22Rv1 (cell line): ENCODE measurements around the gene UNC5CL.
"Not testable (repeated sequence)": the region's sequence is repeated elsewhere in the genome, so short reads cannot be mapped to it uniquely, and the experiment has no call there.

Experiments used
- H3K27ac ChIP-seq: fragments of 450-650 bp; 2 replicates; pipeline ENCODE4 v1.5.1; 2017
- ZFX ChIP-seq: fragments of 450-650 bp; IDR thresholded peaks from 2 replicates; pipeline ENCODE4 v1.6.1; 2017; ENCODE audit warnings: antibody characterized with exemption, borderline replicate concordance
- TF ChIP-seq, protein P1 (sequence below): fragments of 450-650 bp; IDR thresholded peaks from 2 replicates; pipeline ENCODE4 v1.5.1; 2017; ENCODE audit warnings: mild to moderate bottlenecking

Gene UNC5CL

DNA sequence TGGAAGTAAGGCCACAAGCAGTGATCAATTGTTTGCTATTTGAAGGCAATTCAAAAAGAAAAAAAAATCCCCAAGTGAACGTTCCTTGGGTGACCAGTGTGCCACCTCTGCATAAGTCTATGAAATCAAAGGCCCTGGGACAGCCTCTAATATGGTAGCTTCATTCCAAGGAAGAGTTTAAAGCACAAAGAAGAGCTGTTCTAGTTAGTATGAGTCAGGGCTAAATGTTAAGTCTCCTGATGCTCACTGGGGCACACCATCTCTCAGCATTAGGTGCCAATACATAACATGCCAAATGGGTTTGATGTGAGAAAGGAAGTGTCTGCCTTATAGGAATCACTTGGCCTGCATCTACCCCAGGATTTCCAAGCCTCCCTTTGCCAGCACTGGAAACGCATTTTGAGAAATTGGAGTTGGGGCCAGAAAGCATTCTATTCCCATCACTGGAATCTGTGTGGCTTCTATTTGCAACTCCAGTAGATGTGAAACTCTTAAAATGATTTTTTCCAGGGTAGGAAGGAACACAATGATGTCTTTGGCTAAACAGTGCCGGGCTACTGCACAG is 13.0 kb downstream of the UNC5CL start:
- TF ChIP-seq, protein P1, sequence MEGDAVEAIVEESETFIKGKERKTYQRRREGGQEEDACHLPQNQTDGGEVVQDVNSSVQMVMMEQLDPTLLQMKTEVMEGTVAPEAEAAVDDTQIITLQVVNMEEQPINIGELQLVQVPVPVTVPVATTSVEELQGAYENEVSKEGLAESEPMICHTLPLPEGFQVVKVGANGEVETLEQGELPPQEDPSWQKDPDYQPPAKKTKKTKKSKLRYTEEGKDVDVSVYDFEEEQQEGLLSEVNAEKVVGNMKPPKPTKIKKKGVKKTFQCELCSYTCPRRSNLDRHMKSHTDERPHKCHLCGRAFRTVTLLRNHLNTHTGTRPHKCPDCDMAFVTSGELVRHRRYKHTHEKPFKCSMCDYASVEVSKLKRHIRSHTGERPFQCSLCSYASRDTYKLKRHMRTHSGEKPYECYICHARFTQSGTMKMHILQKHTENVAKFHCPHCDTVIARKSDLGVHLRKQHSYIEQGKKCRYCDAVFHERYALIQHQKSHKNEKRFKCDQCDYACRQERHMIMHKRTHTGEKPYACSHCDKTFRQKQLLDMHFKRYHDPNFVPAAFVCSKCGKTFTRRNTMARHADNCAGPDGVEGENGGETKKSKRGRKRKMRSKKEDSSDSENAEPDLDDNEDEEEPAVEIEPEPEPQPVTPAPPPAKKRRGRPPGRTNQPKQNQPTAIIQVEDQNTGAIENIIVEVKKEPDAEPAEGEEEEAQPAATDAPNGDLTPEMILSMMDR, result no peak
- no peak for TF ChIP-seq ZFX
- H3K27ac ChIP-seq, result no peak overlapping the region

DNA sequence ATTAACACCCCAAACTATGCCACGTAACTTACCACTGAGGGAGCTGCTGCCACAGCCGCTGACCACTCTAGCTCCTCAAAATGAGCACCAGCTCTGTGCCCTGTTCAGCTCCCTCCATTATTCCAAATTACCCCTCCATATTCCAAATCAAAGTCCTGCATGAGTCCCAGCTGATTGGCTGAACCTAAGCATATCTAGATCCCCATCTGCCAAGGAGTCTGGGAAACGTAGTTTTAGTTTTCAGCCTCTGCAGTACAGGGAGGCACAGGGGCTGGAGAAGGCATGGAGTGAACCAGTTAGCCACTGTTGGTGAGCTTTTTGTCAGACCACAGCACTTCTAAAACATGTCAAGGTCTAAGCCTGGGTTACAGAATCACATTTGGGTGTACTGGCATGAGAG is 15.9 kb downstream of the UNC5CL start:
- TF ChIP-seq ZFX, result no peak
- TF ChIP-seq, protein P1, result no peak
- peak overlapping the region; percentile 58 for H3K27ac ChIP-seq

DNA sequence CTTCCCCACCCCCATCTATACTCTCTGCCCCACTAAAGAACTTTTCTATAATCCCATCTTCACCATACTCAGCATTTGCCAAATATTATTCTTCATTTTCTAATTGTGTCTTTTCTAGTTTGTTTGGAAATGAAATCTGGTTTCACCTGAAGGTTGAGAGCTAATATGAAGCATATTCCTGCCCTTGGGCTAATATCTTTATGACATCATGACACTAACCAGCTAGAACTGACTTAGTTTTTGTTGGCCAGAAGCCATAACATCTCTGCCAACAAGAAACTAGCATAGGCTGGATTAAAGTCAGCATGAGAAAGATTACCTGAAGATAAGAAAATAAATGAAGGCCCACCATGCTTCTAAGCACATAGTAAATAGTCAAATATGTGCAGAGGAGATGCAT is 16.7 kb downstream of the UNC5CL start:
- no peak for TF ChIP-seq ZFX
- TF ChIP-seq, protein P1, result no peak
- H3K27ac ChIP-seq, result peak overlapping the region; percentile 58

DNA sequence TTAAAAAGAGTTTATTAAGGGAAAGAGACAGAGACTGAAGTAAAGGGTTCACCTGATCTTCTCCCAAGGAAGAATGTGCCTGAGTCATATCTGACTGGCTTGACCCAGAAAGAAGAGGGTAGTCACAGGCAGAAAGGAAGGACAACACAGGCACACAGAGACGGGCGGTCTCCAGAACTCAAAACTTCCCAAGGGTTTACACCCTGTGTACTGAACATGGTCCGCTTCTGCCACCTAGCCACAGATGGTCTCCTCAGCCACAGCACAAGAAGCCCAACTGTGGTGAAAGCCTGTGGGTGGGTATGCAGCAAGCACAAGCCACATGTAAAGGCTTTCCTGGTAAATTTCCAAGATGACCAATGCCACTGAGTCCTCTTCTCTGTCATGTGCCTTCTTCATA is 17.2 kb downstream of the UNC5CL start:
- TF ChIP-seq, protein P1, result peak; percentile 30
- TF ChIP-seq ZFX, result no peak

DNA sequence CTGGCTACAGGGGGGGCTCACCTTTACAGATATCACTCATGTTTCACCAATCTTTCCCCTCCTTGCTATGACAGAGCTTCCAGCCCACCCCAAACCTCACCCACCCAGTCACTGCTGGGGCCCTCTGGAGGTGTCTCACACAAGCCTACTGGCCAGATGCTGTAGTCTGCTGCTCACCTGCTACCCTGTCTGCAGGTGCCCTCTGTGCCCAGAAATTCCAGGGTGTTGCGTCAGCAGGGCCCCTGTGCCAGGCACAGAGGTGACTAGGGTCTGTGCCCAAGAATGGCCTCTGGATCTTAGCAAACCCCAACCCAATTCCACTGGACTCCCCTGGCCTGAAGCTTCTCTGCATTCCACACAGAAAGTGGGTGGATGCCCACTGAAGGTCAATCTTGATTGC is 21.4 kb downstream of the UNC5CL start:
- no peak overlapping the region for H3K27ac ChIP-seq
- no peak for TF ChIP-seq ZFX
- TF ChIP-seq, protein P1, result no peak

More for the DNA sequence above, 17.2 kb downstream of the UNC5CL start:
- H3K27ac ChIP-seq, result peak overlapping the region; percentile 58

DNA sequence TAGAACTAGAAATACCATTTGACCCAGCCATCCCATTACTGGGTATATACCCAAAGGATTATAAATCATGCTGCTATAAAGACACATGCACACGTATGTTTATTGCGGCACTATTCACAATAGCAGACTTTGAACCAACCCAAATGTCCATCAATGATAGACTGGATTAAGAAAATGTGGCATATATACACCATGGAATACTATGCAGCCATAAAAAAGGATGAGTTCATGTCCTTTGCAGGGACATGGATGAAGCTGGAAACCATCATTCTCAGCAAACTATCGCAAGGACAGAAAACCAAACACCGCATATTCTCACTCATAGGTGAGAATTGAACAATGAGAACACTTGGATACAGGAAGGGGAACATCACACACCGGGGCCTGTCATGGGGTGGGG is 23.2 kb downstream of the UNC5CL start:
- H3K27ac ChIP-seq, result not testable (repeated sequence)

DNA sequence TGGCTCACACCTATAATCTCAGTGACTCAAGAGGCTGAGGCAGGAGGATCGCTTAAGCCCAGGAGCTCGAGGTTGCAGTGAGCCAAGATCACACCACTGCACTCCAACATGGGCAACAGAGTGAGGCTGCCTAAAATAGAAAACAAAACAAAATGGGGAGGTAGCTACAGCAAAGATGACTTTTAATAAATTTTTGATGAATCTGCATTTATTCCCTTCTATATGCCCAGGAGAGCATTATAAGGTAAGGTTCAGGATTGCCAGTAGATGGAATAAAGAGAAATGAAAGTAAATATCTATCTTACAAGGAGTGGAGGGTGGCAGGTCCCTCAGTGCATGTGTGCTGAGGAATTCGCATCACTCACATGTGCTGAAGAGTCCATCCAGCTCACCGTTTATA is 24.2 kb downstream of the UNC5CL start:
- no peak for TF ChIP-seq ZFX
- TF ChIP-seq, protein P1, result no peak

DNA sequence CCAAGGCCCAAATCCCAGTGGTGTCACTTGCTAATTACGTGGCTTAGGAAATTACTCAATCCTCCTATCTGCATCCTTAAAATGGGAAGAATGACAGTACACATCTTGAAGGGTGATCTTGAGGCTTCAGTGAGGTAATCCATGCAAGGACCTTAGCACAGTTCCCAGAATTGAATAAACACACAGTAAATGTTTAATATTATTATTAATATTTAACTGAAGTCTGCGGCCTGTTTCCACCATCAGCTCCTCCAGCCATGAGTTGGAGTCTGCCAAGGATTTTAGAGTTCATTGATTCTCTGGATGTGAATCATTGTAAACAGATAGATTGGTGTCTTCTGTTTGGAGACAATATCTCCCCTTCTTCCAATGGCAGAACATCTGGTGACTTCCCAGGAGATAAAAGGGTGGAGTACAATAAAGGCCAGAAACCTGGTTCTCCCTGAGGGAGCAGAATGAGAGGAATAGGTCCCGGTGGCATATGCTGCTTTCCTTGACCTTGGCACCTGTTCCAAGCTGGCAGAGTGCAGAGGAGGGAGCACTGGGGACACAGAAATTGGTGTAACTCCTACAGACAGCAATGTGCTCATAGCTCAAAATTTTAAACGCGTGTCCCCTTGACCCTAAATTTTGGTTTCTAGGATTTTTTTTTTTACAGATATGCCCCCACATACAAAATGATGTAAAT is 25.4 kb downstream of the UNC5CL start:
- H3K27ac ChIP-seq, result peak overlapping the region; percentile 48
- TF ChIP-seq, protein P1, result no peak
- no peak for TF ChIP-seq ZFX

More for the DNA sequence above, 24.2 kb downstream of the UNC5CL start:
- H3K27ac ChIP-seq, result no peak overlapping the region
